GM12878 (cell line): ENCODE data around the gene MAML2. TPM values are rescaled to one million over a fixed set of nuclear protein-coding genes. Genes with fewer than 3 reads are reported as not detected.

ENCODE experiments used
- ATAC-seq: fragments of 200-7000 bp; cut with Tn5 transposase; 3 replicates; pipeline ENCODE4 v1.9.1; 2020; ENCODE audit warnings: mild to moderate bottlenecking, moderate library complexity
- BruUV-seq: library from RNA; stranded (reverse); fragments of 400-500 nt; replicated peaks from 2 replicates; lab custom pipeline; 2021; lab: Mats Ljungman, UMichigan
- CTCF ChIA-PET: fragments of 300-600 bp; sonication (Branson Sonifier 250); formaldehyde crosslinking; extraction: SDS; loops from one replicate; lab custom pipeline; 2021; ENCODE audit warnings: inconsistent platforms; lab: Yijun Ruan, JAX
- POLR2A ChIA-PET: fragments of 350-600 bp; formaldehyde crosslinking; extraction: SDS; loops from one replicate; lab custom pipeline; 2021; ENCODE audit warnings: inconsistent platforms; lab: Charles Lee
- RAD21 ChIA-PET: fragments of 300-600 bp; sonication (Branson Sonifier 250); formaldehyde crosslinking; loops from one replicate; lab custom pipeline; 2023; ENCODE audit warnings: antibody characterized with exemption; ENCODE audit not compliant: unreplicated experiment; lab: Charles Lee
- SMC1A ChIA-PET: fragments of 300-600 bp; sonication (Branson Sonifier 250); formaldehyde crosslinking; loops from one replicate; lab custom pipeline; 2023; ENCODE audit not compliant: unreplicated experiment, uncharacterized antibody; lab: Charles Lee
- DNase-seq: peaks from one replicate; pipeline ENCODE4 v3.0.0-alpha.2; 2011; ENCODE audit warnings: low read depth, low spot score
- FAIRE-seq: peaks from 3 replicates; lab custom pipeline; 2011; peaks lifted over from hg19 to GRCh38; lab: Jason Lieb, UNC
- H2AFZ ChIP-seq: 2 replicates; pipeline ENCODE4 v1.6.0; 2011; ENCODE audit warnings: low read depth, low read length, control low read depth; ENCODE audit not compliant: control insufficient read depth
- H3K27ac ChIP-seq: 2 replicates; pipeline ENCODE4 v1.5.1; 2011; ENCODE audit warnings: control low read depth; ENCODE audit not compliant: control insufficient read depth, insufficient read depth
- H3K27me3 ChIP-seq, 2 experiments: replicated peaks in 1 of 2; 2 replicates each; pipeline versions ENCODE4 v1.6.0 to v1.6.1; 2011; ENCODE audit warnings: low read length in 1 of 2; ENCODE audit not compliant: control insufficient read depth in 2 of 2, insufficient read depth in 2 of 2
- H3K36me3 ChIP-seq, 2 experiments: 2 replicates each; pipeline ENCODE4 v1.5.1; 2011; ENCODE audit warnings: low read length in 1 of 2; ENCODE audit not compliant: control insufficient read depth in 2 of 2, insufficient read depth in 2 of 2
- H3K4me1 ChIP-seq: 2 replicates; pipeline ENCODE4 v1.6.1; 2011; ENCODE audit warnings: mild to moderate bottlenecking, low read length, moderate library complexity, mixed read lengths; ENCODE audit not compliant: control insufficient read depth, insufficient read depth
- H3K4me2 ChIP-seq: 2 replicates; pipeline ENCODE4 v1.6.0; 2011; ENCODE audit warnings: control low read depth; ENCODE audit not compliant: control insufficient read depth, insufficient read depth
- H3K4me3 ChIP-seq: fragments of 200-600 bp; sonication (generic); 2 replicates; pipeline ENCODE4 v1.5.1; 2016
- H3K79me2 ChIP-seq: 2 replicates; pipeline ENCODE4 v1.6.0; 2011; ENCODE audit warnings: low read length; ENCODE audit not compliant: control insufficient read depth, insufficient read depth
- H3K9ac ChIP-seq: 2 replicates; pipeline ENCODE4 v1.8.0; 2011; ENCODE audit warnings: low read length, control low read depth, mixed read lengths; ENCODE audit not compliant: control insufficient read depth, insufficient read depth
- H3K9me3 ChIP-seq: replicated peaks from 3 replicates; pipeline ENCODE4 v1.5.1; 2011; ENCODE audit warnings: mild to moderate bottlenecking, low read length; ENCODE audit not compliant: control insufficient read depth, insufficient read depth
- H4K20me1 ChIP-seq: 2 replicates; pipeline ENCODE4 v1.6.0; 2011; ENCODE audit not compliant: control insufficient read depth, insufficient read depth
- BCLAF1 ChIP-seq: fragments of 450-650 bp; IDR thresholded peaks from 2 replicates; pipeline ENCODE4 v1.6.1; 2017; ENCODE audit warnings: antibody characterized with exemption, mild to moderate bottlenecking, moderate library complexity
- MEF2A ChIP-seq: IDR thresholded peaks from 2 replicates; pipeline ENCODE4 v1.6.1; 2011; ENCODE audit warnings: low read depth, mild to moderate bottlenecking, low read length, moderate library complexity; ENCODE audit not compliant: insufficient read depth
- MEF2B ChIP-seq: fragments of 450-650 bp; IDR thresholded peaks from 2 replicates; pipeline ENCODE4 v1.6.1; 2018; ENCODE audit warnings: mild to moderate bottlenecking, moderate library complexity; ENCODE audit not compliant: partially characterized antibody, poor library complexity, severe bottlenecking
- NR2C1 ChIP-seq: fragments of 450-650 bp; IDR thresholded peaks from 2 replicates; pipeline ENCODE4 v1.6.1; 2017; ENCODE audit warnings: antibody characterized with exemption, mild to moderate bottlenecking, moderate library complexity
- SMAD5 ChIP-seq: IDR thresholded peaks from 2 replicates; pipeline ENCODE4 v1.6.1; 2016; ENCODE audit warnings: antibody characterized with exemption, low read depth
- YY1 ChIP-seq: IDR thresholded peaks from 2 replicates; pipeline ENCODE4 v1.6.1; 2011; ENCODE audit warnings: low read depth, mild to moderate bottlenecking, low read length
- in situ Hi-C: fragments of 300-500 bp; cut with MboI; formaldehyde crosslinking; loops from 9 replicates; pipeline ENCODE4 v1.14.3; 2018; ENCODE audit warnings: mixed read lengths
- intact Hi-C: fragments of 100-400 bp; cut with micrococcal nuclease; formaldehyde crosslinking; loops from one replicate; pipeline ENCODE4 v1.14.2; 2022; ENCODE audit not compliant: unreplicated experiment
- polyA plus RNA-seq, 11 experiments: library from polyadenylated mRNA; depleted of rRNA in 4 of 11; unstranded in 6 of 11; stranded (reverse) in 5 of 11; fragments of >200 nt; fragmentation: Nextera tagmentation in 4 of 11; fragmentation: Illumina TruSeq in 1 of 11; extraction: Ambion mirVana in 4 of 11; extraction: Trizol in 1 of 11; gene quantifications; 1 replicate in 1 of 11; 2 replicates in 10 of 11; pipeline versions ENCODE4 v1.2.1 to v1.2.3, GENCODE V29; 2011 to 2016; ENCODE audit warnings: inconsistent platforms in 2 of 11, missing spikeins in 2 of 11, low read depth in 1 of 11
- total RNA-seq, 4 experiments: library from RNA; depleted of rRNA in 3 of 4; stranded (reverse); fragments of >200 nt in 3 of 4; fragmentation: Illumina TruSeq in 1 of 4; extraction: Trizol in 1 of 4; gene quantifications; 2 replicates each; pipeline versions ENCODE4 v1.2.1 to v1.2.3, GENCODE V29; 2013 to 2021
- TF ChIP-seq, protein P1 (sequence below): fragments of 450-650 bp; IDR thresholded peaks from 2 replicates; pipeline ENCODE4 v1.6.1; 2017; ENCODE audit warnings: mild to moderate bottlenecking, moderate library complexity

The MAML2 gene
- total and polyA plus RNA-seq, 10 of the 15 experiments (the other 5 are each of a cell fraction or from before 2014, with no cell fraction given), result 2.5 to 15.1 (median 12.0) TPM

- TF ChIP-seq BCLAF1, result no peak
- no peak for TF ChIP-seq SMAD5
- 0 out of 2 replicates have a peak, but pooled peaks have one; percentile 48 for TF ChIP-seq MEF2A
- TF ChIP-seq NR2C1, result no peak
- TF ChIP-seq YY1, result peak; percentile 56
Measured at GRCh38 chr11:96012086-96012824, 330.7 kb downstream of the MAML2 start (continued).

DNA sequence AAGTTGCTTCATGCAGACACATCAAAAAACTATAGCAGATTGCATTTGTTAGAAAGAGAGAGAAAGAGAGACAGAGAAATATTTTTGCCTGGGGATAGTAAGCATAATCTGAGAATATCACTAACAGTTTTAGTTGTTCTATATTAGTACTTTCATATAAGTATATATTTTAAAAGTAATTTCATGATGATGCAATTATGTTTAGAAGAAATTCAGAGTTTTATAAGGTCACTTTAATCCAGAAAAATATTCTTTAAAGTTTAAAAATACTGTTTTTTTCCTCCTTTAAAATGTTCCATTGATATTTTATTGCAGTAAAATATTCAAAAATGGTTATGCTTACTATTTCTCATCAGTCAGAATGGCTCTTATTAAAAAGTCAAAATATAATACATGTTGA is 332.3 kb downstream of the MAML2 start:
- Histone ChIP-seq H3K27me3 (no peaks in the 10 kb centered on the region), H4K20me1 (no peaks in the 10 kb centered on the region), H3K79me2 (peaks cover 3% of the 10 kb centered on the region), H3K9me3 (no peaks in the 10 kb centered on the region; the same call in 2 of the 3 replicates), H3K4me2 (no peak overlapping the region), H3K27ac (no peak overlapping the region), H2AFZ (no peak overlapping the region), H3K36me3 (no peaks in the 10 kb centered on the region; a peak in 2 of 4 replicates), H3K4me1 (peaks cover 32% of the 10 kb centered on the region), H3K9ac (no peak overlapping the region), H3K4me3 (no peak overlapping the region)
- RAD21 ChIA-PET, result interaction anchor here (2.6 to 7.0 kb wide), 4 partner anchors 42 to 383 kb away, joined by 18 to 94 read pairs (median 46); partner anchors contain the start of gene MAML2
- DNase-seq (no peak), ATAC-seq (no peak), FAIRE-seq (no peak)
- CTCF ChIA-PET, result interaction anchor here (0.9 to 6.3 kb wide), 3 partner anchors 43 to 223 kb away, joined by 3 to 73 read pairs (median 4); no protein-coding TSS in a partner anchor
- SMC1A ChIA-PET, result interaction anchor here (1.4 to 7.0 kb wide), 8 partner anchors 24 to 380 kb away, joined by 4 to 147 read pairs (median 9); partner anchors contain the start of gene MAML2
- no TSS peak for BruUV-seq
- POLR2A ChIA-PET, result interaction anchor here (0.6 to 1.2 kb wide), 2 partner anchors 11 to 106 kb away, joined by 3 to 5 read pairs; no protein-coding TSS in a partner anchor
- in situ Hi-C loops, result loop anchor here (5.0 kb wide), 1 partner anchor 382 kb away; the partner anchor contains the start of gene JRKL
- no peak for TF ChIP-seq MEF2B
- TF ChIP-seq, protein P1, sequence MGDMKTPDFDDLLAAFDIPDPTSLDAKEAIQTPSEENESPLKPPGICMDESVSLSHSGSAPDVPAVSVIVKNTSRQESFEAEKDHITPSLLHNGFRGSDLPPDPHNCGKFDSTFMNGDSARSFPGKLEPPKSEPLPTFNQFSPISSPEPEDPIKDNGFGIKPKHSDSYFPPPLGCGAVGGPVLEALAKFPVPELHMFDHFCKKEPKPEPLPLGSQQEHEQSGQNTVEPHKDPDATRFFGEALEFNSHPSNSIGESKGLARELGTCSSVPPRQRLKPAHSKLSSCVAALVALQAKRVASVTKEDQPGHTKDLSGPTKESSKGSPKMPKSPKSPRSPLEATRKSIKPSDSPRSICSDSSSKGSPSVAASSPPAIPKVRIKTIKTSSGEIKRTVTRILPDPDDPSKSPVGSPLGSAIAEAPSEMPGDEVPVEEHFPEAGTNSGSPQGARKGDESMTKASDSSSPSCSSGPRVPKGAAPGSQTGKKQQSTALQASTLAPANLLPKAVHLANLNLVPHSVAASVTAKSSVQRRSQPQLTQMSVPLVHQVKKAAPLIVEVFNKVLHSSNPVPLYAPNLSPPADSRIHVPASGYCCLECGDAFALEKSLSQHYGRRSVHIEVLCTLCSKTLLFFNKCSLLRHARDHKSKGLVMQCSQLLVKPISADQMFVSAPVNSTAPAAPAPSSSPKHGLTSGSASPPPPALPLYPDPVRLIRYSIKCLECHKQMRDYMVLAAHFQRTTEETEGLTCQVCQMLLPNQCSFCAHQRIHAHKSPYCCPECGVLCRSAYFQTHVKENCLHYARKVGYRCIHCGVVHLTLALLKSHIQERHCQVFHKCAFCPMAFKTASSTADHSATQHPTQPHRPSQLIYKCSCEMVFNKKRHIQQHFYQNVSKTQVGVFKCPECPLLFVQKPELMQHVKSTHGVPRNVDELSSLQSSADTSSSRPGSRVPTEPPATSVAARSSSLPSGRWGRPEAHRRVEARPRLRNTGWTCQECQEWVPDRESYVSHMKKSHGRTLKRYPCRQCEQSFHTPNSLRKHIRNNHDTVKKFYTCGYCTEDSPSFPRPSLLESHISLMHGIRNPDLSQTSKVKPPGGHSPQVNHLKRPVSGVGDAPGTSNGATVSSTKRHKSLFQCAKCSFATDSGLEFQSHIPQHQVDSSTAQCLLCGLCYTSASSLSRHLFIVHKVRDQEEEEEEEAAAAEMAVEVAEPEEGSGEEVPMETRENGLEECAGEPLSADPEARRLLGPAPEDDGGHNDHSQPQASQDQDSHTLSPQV, result no peak
- intact Hi-C loops, result loop anchor here (5.0 kb wide), 2 partner anchors 67 to 232 kb away; no protein-coding TSS in a partner anchor
